A549 (cell line): ENCODE measurements around the gene RXFP3. TPM values are rescaled to one million over a fixed set of nuclear protein-coding genes. Genes with fewer than 3 reads are reported as not detected.
"Not testable (repeated sequence)": the region's sequence is repeated elsewhere in the genome, so short reads cannot be mapped to it uniquely, and the experiment has no call there.

Source experiments
- ATAC-seq, 2 experiments: fragments of 200-7000 bp in 1 of 2; fragments of >200 bp in 1 of 2; cut with Nextera tagmentation in 1 of 2; cut with Tn5 transposase in 1 of 2; 3 replicates each; pipeline versions ENCODE4 v1.8.0 to v1.9.1; 2018 to 2020; ENCODE audit warnings: mild to moderate bottlenecking in 1 of 2, moderate library complexity in 1 of 2
- CTCF ChIA-PET: fragments of 300-600 bp; sonication (Branson Sonifier 250); formaldehyde crosslinking; extraction: SDS; loops from one replicate; lab custom pipeline; 2021; ENCODE audit warnings: antibody characterized with exemption, inconsistent platforms; lab: Yijun Ruan, JAX
- POLR2A ChIA-PET: fragments of 350-600 bp; formaldehyde crosslinking; extraction: SDS; loops from one replicate; lab custom pipeline; 2021; ENCODE audit warnings: antibody characterized with exemption, inconsistent platforms; lab: Yijun Ruan, JAX
- DNase-seq, 2 experiments: peaks; one replicate each; pipeline versions ENCODE4 v3.0.0 to v3.0.0-alpha.2; 2011 to 2016; ENCODE audit warnings: low read depth in 1 of 2, low spot score in 1 of 2
- FAIRE-seq: peaks from 2 replicates; lab custom pipeline; 2011; peaks lifted over from hg19 to GRCh38; lab: Jason Lieb, UNC
- H3K27ac ChIP-seq, 2 experiments: fragments of >200 bp; sonication (Bioruptor Twin); formaldehyde crosslinking; 3 replicates each; pipeline ENCODE4 v1.5.1; 2016 to 2017
- H3K4me1 ChIP-seq: fragments of >200 bp; sonication (Bioruptor Twin); formaldehyde crosslinking; 3 replicates; pipeline ENCODE4 v1.6.1; 2016
- H3K4me2 ChIP-seq: fragments of >200 bp; sonication (Bioruptor Twin); formaldehyde crosslinking; 3 replicates; pipeline ENCODE4 v1.6.1; 2016
- H3K4me3 ChIP-seq: fragments of >200 bp; sonication (Bioruptor Twin); formaldehyde crosslinking; 3 replicates; pipeline ENCODE4 v1.5.1; 2016
- H3K9me3 ChIP-seq: fragments of >200 bp; sonication (Bioruptor Twin); formaldehyde crosslinking; 3 replicates; pipeline ENCODE4 v1.6.1; 2016
- CEBPB ChIP-seq, 2 experiments: fragments of >200 bp in 1 of 2; sonication (Bioruptor Twin) in 1 of 2; formaldehyde crosslinking in 1 of 2; IDR thresholded peaks; 2 replicates each; pipeline ENCODE4 v1.6.1; 2012 to 2016
- EP300 ChIP-seq, 2 experiments: fragments of >200 bp; sonication (Bioruptor Twin); formaldehyde crosslinking; IDR thresholded peaks; 2 replicates in 1 of 2; 3 replicates in 1 of 2; pipeline ENCODE4 v1.6.1; 2016 to 2017
- FOSL2 ChIP-seq, 2 experiments: fragments of 450-650 bp in 1 of 2; fragments of >200 bp in 1 of 2; sonication (Bioruptor Twin) in 1 of 2; formaldehyde crosslinking; IDR thresholded peaks; 2 replicates each; pipeline versions ENCODE4 v1.5.0 to v1.6.1; 2016 to 2020; ENCODE audit warnings: mild to moderate bottlenecking in 1 of 2, moderate library complexity in 1 of 2
- HOXA7 ChIP-seq: fragments of 250-450 bp; sonication (Bioruptor Pico); IDR thresholded peaks from 2 replicates; pipeline ENCODE4 v1.5.0; 2020; ENCODE audit warnings: mild to moderate bottlenecking, moderate library complexity
- HOXB13 ChIP-seq: fragments of 250-450 bp; sonication (Bioruptor Pico); IDR thresholded peaks from 2 replicates; pipeline ENCODE4 v1.5.0; 2020; ENCODE audit warnings: low read depth, mild to moderate bottlenecking, moderate library complexity
- KDM1A ChIP-seq: fragments of 200-600 bp; sonication (generic); IDR thresholded peaks from 2 replicates; pipeline ENCODE4 v1.6.1; 2016; ENCODE audit warnings: low read depth, mild to moderate bottlenecking
- KDM5A ChIP-seq: fragments of 200-600 bp; sonication (generic); IDR thresholded peaks from 2 replicates; pipeline ENCODE4 v1.6.1; 2016; ENCODE audit warnings: antibody characterized with exemption, mild to moderate bottlenecking
- MAZ ChIP-seq: fragments of 150-350 bp; IDR thresholded peaks from 2 replicates; pipeline ENCODE4 v1.6.1; 2014; ENCODE audit warnings: antibody characterized with exemption, low read depth, low read length, borderline replicate concordance
- NFE2L2 ChIP-seq: fragments of 150-350 bp; conservative IDR thresholded peaks from 2 replicates; pipeline ENCODE4 v1.6.1; 2014; ENCODE audit warnings: low read length
- POLR2A ChIP-seq: IDR thresholded peaks from 2 replicates; pipeline ENCODE4 v1.6.1; 2012; ENCODE audit warnings: mild to moderate bottlenecking, low read length
- RNF2 ChIP-seq: fragments of 200-600 bp; sonication (generic); IDR thresholded peaks from 2 replicates; pipeline ENCODE4 v1.6.1; 2016; ENCODE audit warnings: low read depth, mild to moderate bottlenecking, antibody characterized with exemption, moderate library complexity, borderline replicate concordance
- ZFP36 ChIP-seq: fragments of 450-650 bp; IDR thresholded peaks from 2 replicates; pipeline ENCODE4 v1.6.1; 2014; ENCODE audit warnings: borderline replicate concordance; ENCODE audit not compliant: partially characterized antibody
- ZSCAN20 ChIP-seq: fragments of 250-450 bp; sonication (Bioruptor Pico); IDR thresholded peaks from 2 replicates; pipeline ENCODE4 v1.8.0; 2022; ENCODE audit warnings: mild to moderate bottlenecking, moderate library complexity
- WGBS: methylation state at CpG from one replicate; pipeline ENCODE4 v1.1.6; 2017; ENCODE audit errors: missing lambda C conversion rate; 5-methylcytosine and 5-hydroxymethylcytosine counted together
- polyA plus RNA-seq, 4 experiments: library from polyadenylated mRNA; depleted of rRNA in 3 of 4; stranded (reverse); fragments of >200 nt; fragmentation: RNase III in 1 of 4; extraction: RNeasy Plus Mini Kit Qiagen cat#74134 plus additional on column Dnase treatment in 1 of 4; gene quantifications; 2 replicates in 3 of 4; 3 replicates in 1 of 4; pipeline ENCODE4 v1.2.3, GENCODE V29; 2011 to 2017
- TF ChIP-seq, protein P1 (sequence below): fragments of 150-350 bp; IDR thresholded peaks from 2 replicates; pipeline ENCODE4 v1.6.1; 2014; ENCODE audit warnings: low read depth, mild to moderate bottlenecking, low read length
- TF ChIP-seq, protein P2 (sequence below): fragments of >200 bp; sonication (Bioruptor Twin); formaldehyde crosslinking; IDR thresholded peaks from 3 replicates; pipeline ENCODE4 v1.6.1; 2016

The RXFP3 gene
- polyA plus RNA-seq, 2 of the 4 experiments (the other 2 are of a cell fraction) = not detected

DNA sequence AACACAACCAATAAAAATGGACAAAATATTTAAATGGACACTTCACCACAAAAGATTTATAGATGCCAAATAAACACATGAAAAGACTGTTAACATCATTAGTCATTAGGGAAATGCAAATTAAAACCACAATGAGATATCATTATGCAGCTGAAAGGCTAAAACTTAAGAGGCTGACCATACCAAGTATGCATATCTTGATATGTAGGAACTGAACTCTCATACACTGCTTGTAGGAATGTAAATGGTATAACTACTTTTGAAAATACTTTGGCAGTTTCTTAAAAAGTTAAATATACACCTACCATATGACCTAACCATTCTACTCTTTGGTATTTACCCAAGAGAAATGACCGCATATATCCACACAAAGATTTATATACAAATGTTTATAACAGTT is 30.8 kb upstream of the RXFP3 start:
- WGBS = 22% methylated on average over 1 of the region's 1 CpG
- ATAC-seq = no peak
- ChIA-PET POLR2A (no interaction called here), CTCF (no interaction called here)
- 0 out of 3 replicates have a peak, but pooled peaks cover 4% of the 10 kb centered on the region for H3K9me3 ChIP-seq
- no peak overlapping the region for H3K27ac ChIP-seq
- H3K4me3 ChIP-seq = no peak overlapping the region
- TF ChIP-seq POLR2A (no peak), KDM1A (no peak), ZFP36 (no peak), KDM5A (no peak), FOSL2 (IDR thresholded peaks at IDR 0.05) (no peak), FOSL2 (CRISPR knock-in tag; IDR thresholded peaks at IDR 0.05) (no peak)
- TF ChIP-seq, protein P1, sequence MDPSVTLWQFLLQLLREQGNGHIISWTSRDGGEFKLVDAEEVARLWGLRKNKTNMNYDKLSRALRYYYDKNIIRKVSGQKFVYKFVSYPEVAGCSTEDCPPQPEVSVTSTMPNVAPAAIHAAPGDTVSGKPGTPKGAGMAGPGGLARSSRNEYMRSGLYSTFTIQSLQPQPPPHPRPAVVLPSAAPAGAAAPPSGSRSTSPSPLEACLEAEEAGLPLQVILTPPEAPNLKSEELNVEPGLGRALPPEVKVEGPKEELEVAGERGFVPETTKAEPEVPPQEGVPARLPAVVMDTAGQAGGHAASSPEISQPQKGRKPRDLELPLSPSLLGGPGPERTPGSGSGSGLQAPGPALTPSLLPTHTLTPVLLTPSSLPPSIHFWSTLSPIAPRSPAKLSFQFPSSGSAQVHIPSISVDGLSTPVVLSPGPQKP = no peak
- FAIRE-seq = no peak
- no peak for DNase-seq
- 0 out of 3 replicates have a peak, but pooled peaks cover 3% of the 10 kb centered on the region for H3K4me1 ChIP-seq
- 0 out of 3 replicates have a peak overlapping the region, but pooled peaks have one; percentile 1 for H3K4me2 ChIP-seq

DNA sequence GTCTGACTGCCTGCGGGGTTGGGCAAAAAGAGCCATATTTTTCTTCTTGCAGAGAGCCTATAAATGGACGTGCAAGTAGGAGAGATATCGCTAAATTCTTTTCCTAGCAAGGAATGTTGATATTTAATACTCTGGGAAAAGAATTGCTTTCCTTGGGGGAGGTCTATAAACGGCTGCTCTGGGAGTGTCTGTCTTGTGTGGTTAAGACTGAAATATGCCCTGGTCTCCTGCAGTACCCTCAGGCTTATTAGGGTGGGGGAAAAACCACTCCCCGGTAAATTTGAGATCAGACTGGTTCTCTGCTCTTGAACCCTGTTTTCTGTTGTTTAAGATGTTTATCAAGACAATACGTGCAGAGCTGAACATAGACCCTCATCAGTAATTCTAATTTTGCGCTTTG is 29.9 kb upstream of the RXFP3 start:
- H3K27ac ChIP-seq, ATAC-seq, CTCF ChIA-PET, H3K4me1 ChIP-seq, H3K4me2 ChIP-seq, DNase-seq, FAIRE-seq, H3K9me3 ChIP-seq, POLR2A ChIA-PET, H3K4me3 ChIP-seq: not testable (repeated sequence)
- WGBS = 26% methylated on average over 7 of the region's 7 CpGs

DNA sequence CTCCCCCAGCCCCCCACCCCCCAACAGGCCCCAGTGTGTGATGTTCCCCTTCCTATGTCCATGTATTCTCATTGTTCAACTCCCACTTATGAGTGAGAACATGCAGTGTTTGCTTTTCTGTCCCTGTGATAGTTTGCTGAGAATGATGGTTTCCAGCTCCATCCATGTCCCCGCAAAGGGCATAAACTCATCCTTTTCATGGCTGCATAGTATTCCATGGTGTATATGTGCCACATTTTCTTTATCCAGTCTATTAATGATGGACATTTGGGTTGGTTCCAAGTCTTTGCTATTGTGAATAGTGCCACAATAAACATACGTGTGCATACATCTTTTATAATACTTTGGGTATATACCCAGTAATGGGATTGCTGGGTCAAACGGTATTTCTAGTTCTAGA is 21.3 kb upstream of the RXFP3 start:
- DNase-seq, POLR2A ChIA-PET, FAIRE-seq, H3K4me2 ChIP-seq, CTCF ChIA-PET, H3K4me3 ChIP-seq, H3K27ac ChIP-seq, ATAC-seq, H3K4me1 ChIP-seq, H3K9me3 ChIP-seq: not testable (repeated sequence)
- WGBS = 28% methylated on average over 3 of the region's 3 CpGs

DNA sequence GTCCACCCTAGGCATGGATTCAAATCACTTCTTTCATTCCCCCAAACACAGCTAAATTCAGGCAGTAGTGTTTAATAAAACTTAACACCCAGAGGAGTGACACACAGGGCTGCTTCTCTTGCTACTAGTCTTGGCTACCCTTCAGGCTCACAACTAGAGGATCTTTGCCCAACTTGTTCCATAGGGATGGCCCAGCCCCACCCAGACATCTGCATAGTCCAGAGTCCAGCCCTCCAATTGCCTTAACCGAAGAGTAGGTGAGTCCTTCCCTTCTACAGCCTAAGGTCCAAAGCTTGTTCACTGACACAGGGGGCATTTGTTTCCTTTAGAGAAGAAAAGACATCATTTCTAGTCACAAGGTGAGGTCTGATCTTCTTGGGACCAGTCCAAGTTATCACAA is 15.2 kb upstream of the RXFP3 start:
- H3K4me1 ChIP-seq = no peaks in the 10 kb centered on the region
- no peak overlapping the region for H3K27ac ChIP-seq
- FAIRE-seq (no peak), DNase-seq (no peak), ATAC-seq (no peak)
- POLR2A ChIA-PET = no interaction called here
- WGBS = 25% methylated on average over 1 of the region's 1 CpG
- H3K4me2 ChIP-seq = no peak overlapping the region
- TF ChIP-seq NFE2L2 = no peak
- TF ChIP-seq, protein P2, sequence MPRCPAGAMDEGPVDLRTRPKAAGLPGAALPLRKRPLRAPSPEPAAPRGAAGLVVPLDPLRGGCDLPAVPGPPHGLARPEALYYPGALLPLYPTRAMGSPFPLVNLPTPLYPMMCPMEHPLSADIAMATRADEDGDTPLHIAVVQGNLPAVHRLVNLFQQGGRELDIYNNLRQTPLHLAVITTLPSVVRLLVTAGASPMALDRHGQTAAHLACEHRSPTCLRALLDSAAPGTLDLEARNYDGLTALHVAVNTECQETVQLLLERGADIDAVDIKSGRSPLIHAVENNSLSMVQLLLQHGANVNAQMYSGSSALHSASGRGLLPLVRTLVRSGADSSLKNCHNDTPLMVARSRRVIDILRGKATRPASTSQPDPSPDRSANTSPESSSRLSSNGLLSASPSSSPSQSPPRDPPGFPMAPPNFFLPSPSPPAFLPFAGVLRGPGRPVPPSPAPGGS = no peak
- no peak for TF ChIP-seq RNF2
- no peak for TF ChIP-seq HOXA7 (CRISPR knock-in tag)
- TF ChIP-seq ZFP36 = no peak
- TF ChIP-seq ZSCAN20 (CRISPR knock-in tag) = no peak
- TF ChIP-seq CEBPB (IDR thresholded peaks at IDR 0.05) = no peak
- TF ChIP-seq EP300 (IDR thresholded peaks at IDR 0.05) = no peak
- TF ChIP-seq MAZ = no peak
- no peak for TF ChIP-seq HOXB13 (CRISPR knock-in tag)
- H3K9me3 ChIP-seq = no peaks in the 10 kb centered on the region
- no peak overlapping the region for H3K4me3 ChIP-seq
- CTCF ChIA-PET = interaction anchor here (1.0 to 4.0 kb wide), 3 partner anchors 14 to 92 kb away, joined by 3 to 14 read pairs (median 3); no protein-coding TSS in a partner anchor
